GM23248 (cell line): ENCODE data around the gene MAP3K21. TPM values are rescaled to one million over a fixed set of nuclear protein-coding genes. Genes with fewer than 3 reads are reported as not detected.

Experiments used
- DNase-seq: peaks from one replicate; pipeline ENCODE4 v3.0.0-alpha.2; 2015
- H2AFZ ChIP-seq: fragments of 200-600 bp; sonication (generic); 2 replicates; pipeline ENCODE4 v1.6.1; 2016; ENCODE audit warnings: antibody characterized with exemption
- H3F3A ChIP-seq: fragments of 200-600 bp; sonication (generic); 2 replicates; pipeline ENCODE4 v1.6.1; 2016; ENCODE audit warnings: mild to moderate bottlenecking, antibody characterized with exemption, mixed run types; ENCODE audit not compliant: insufficient read depth
- H3K27ac ChIP-seq: fragments of 200-600 bp; sonication (generic); 2 replicates; pipeline ENCODE4 v1.5.1; 2016; ENCODE audit warnings: mild to moderate bottlenecking
- H3K27me3 ChIP-seq: fragments of 200-600 bp; sonication (generic); replicated peaks from 2 replicates; pipeline ENCODE4 v1.6.1; 2016; ENCODE audit warnings: mild to moderate bottlenecking; ENCODE audit not compliant: insufficient read depth
- H3K36me3 ChIP-seq: fragments of 200-600 bp; sonication (generic); 2 replicates; pipeline ENCODE4 v1.6.1; 2016; ENCODE audit warnings: low read depth, mild to moderate bottlenecking
- H3K4me1 ChIP-seq: fragments of 200-600 bp; sonication (generic); 2 replicates; pipeline ENCODE4 v1.6.1; 2016; ENCODE audit warnings: mild to moderate bottlenecking; ENCODE audit not compliant: insufficient read depth
- H3K4me2 ChIP-seq: fragments of 200-600 bp; sonication (generic); one replicate; pipeline ENCODE4 v1.6.1; 2016; ENCODE audit warnings: mild to moderate bottlenecking; ENCODE audit not compliant: unreplicated experiment
- H3K4me3 ChIP-seq: fragments of 200-600 bp; sonication (generic); 2 replicates; pipeline ENCODE4 v1.5.1; 2016; ENCODE audit warnings: mild to moderate bottlenecking
- H3K79me2 ChIP-seq: fragments of 200-600 bp; sonication (generic); 2 replicates; pipeline ENCODE4 v1.6.1; 2016; ENCODE audit warnings: mild to moderate bottlenecking; ENCODE audit not compliant: insufficient read depth
- H3K9ac ChIP-seq: fragments of 200-600 bp; sonication (generic); 2 replicates; pipeline ENCODE4 v1.6.1; 2016; ENCODE audit warnings: mild to moderate bottlenecking
- H3K9me2 ChIP-seq: fragments of 200-600 bp; sonication (generic); 2 replicates; pipeline ENCODE4 v1.6.1; 2016; ENCODE audit warnings: mixed run types, mild to moderate bottlenecking, moderate library complexity; ENCODE audit not compliant: insufficient read depth
- H3K9me3 ChIP-seq: fragments of 200-600 bp; sonication (generic); one replicate; pipeline ENCODE4 v1.6.1; 2017; ENCODE audit warnings: low read depth
- H4K20me1 ChIP-seq: fragments of 200-600 bp; sonication (generic); 2 replicates; pipeline ENCODE4 v1.6.0; 2016; ENCODE audit not compliant: insufficient read depth
- EZH2 ChIP-seq: fragments of 200-600 bp; sonication (generic); IDR thresholded peaks from 2 replicates; pipeline ENCODE4 v1.6.1; 2018; ENCODE audit warnings: antibody characterized with exemption, mild to moderate bottlenecking; ENCODE audit not compliant: insufficient read depth, poor library complexity, severe bottlenecking
- EZH2phosphoT487 ChIP-seq: fragments of 200-600 bp; sonication (generic); IDR thresholded peaks from 2 replicates; pipeline ENCODE4 v1.6.1; 2018; ENCODE audit warnings: antibody characterized with exemption, moderate library complexity, mild to moderate bottlenecking, low read depth; ENCODE audit not compliant: insufficient read depth
- WGBS, 2 experiments: methylation state at CpG; one replicate each; pipeline ENCODE4 v1.1.6; 2015 to 2017; ENCODE audit warnings: low lambda C conversion rate in 2 of 2, low coverage in 1 of 2; ENCODE audit errors: missing lambda C conversion rate in 2 of 2; 5-methylcytosine and 5-hydroxymethylcytosine counted together
- in situ Hi-C: fragments of 300-500 bp; cut with MboI; formaldehyde crosslinking; loops from 2 replicates; pipeline ENCODE4 v1.15.0; 2020
- polyA plus RNA-seq: library from polyadenylated mRNA; unstranded; fragments of >200 nt; fragmentation: Nextera tagmentation; extraction: Ambion mirVana; gene quantifications from 2 replicates; pipeline ENCODE4 v1.2.1, GENCODE V29; 2016
- total RNA-seq: library from RNA; depleted of rRNA; stranded (reverse); fragments of >200 nt; shearing (Covaris generic); gene quantifications from 2 replicates; pipeline ENCODE4 v1.2.3, GENCODE V29; 2014

Gene MAP3K21
- total and polyA plus RNA-seq, 2 experiments from 2014 or later = 0.03 TPM; not detected in 1

DNA sequence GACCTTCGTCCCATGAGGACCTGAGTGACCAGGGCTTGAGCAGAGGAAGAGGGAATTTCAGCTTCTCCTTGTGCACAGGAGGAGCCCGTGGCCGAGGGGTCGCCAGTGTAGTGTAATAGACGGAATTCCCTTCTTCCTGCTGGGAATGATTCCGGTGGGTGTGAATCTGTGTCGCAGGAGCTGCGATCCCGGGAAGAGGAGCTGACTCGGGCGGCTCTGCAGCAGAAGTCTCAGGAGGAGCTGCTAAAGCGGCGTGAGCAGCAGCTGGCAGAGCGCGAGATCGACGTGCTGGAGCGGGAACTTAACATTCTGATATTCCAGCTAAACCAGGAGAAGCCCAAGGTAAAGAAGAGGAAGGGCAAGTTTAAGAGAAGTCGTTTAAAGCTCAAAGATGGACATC, 34.4 kb downstream of the MAP3K21 start:
- no peak overlapping the region for H3K27ac ChIP-seq
- H3K79me2 ChIP-seq = no peaks in the 10 kb centered on the region
- H3K9ac ChIP-seq = no peak overlapping the region
- H4K20me1 ChIP-seq = no peaks in the 10 kb centered on the region
- no peaks in the 10 kb centered on the region; the same call in 1 of the 2 replicates for H3K27me3 ChIP-seq
- H3K4me2 ChIP-seq = no peak overlapping the region
- TF ChIP-seq EZH2phosphoT487 = no peak
- TF ChIP-seq EZH2 = no peak
- no peaks in the 10 kb centered on the region for H3K36me3 ChIP-seq
- no peaks in the 10 kb centered on the region for H3K4me1 ChIP-seq
- 43 to 53% methylated on average over 18 to 19 of the region's 19 CpGs for WGBS, 2 experiments
- H2AFZ ChIP-seq = no peak overlapping the region
- in situ Hi-C loops = no loop called here
- DNase-seq = no peak
- no peaks in the 10 kb centered on the region for H3K9me3 ChIP-seq
- H3K9me2 ChIP-seq = no peaks in the 10 kb centered on the region
- H3F3A ChIP-seq = no peaks in the 10 kb centered on the region
- H3K4me3 ChIP-seq = no peak overlapping the region

DNA sequence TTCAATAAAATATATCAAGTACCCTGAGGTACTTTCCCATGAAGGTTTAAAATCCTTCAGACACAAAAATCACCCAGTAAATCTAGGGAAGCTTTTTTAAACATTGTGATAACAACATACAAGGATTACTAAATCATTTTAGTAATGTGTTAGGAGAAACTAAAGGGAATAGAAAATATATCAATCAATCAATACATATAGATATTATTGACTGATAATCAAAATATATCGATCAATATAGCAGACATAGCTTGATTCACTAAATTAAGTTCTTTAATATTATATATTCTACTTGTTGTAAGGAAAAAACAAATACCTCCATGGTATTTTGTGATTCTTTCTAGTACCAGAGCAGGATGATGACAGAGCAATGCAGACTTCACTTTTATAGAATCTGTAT, 35.2 kb downstream of the MAP3K21 start:
- no peak overlapping the region for H3K4me3 ChIP-seq
- in situ Hi-C loops = no loop called here
- H3K9me3 ChIP-seq = no peaks in the 10 kb centered on the region
- H4K20me1 ChIP-seq = no peaks in the 10 kb centered on the region
- no peaks in the 10 kb centered on the region; the same call in 1 of the 2 replicates for H3K27me3 ChIP-seq
- H3K4me1 ChIP-seq = no peaks in the 10 kb centered on the region
- H3K27ac ChIP-seq = no peak overlapping the region
- H3K9ac ChIP-seq = no peak overlapping the region
- H3K79me2 ChIP-seq = no peaks in the 10 kb centered on the region
- no peaks in the 10 kb centered on the region for H3K9me2 ChIP-seq
- H2AFZ ChIP-seq = no peak overlapping the region
- no peak for DNase-seq
- no peak overlapping the region for H3K4me2 ChIP-seq
- H3K36me3 ChIP-seq = no peaks in the 10 kb centered on the region
- WGBS, 2 experiments = 79 to 96% methylated on average over 1 of the region's 1 CpG
- TF ChIP-seq EZH2 (no peak), EZH2phosphoT487 (no peak)
- H3F3A ChIP-seq = no peaks in the 10 kb centered on the region

DNA sequence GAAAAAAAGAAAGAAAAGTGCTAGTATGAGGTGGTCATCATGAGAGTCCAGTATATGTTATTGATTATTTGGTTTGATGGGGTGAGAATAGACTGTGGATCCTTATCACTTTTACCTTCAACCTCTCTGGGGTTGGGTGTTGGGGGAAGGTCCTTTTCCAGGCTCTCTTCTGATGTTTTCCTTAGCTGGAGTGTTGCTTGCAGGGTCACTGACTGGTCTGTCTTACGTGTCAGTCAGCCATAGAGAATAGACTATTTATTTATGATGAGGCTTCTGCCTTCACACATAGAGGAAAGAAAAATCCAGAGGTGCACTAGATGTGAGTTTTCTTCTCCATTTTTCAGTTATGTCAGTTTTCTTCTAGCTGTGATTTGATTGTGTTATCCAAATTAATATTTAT, 36.5 kb downstream of the MAP3K21 start:
- Histone ChIP-seq H3K4me1 (no peaks in the 10 kb centered on the region), H3K27me3 (no peaks in the 10 kb centered on the region; the same call in 1 of the 2 replicates), H3F3A (no peaks in the 10 kb centered on the region), H3K4me2 (no peak overlapping the region), H3K27ac (no peak overlapping the region), H3K9ac (no peak overlapping the region), H3K9me2 (no peaks in the 10 kb centered on the region), H3K4me3 (no peak overlapping the region), H3K36me3 (no peaks in the 10 kb centered on the region), H4K20me1 (no peaks in the 10 kb centered on the region), H2AFZ (no peak overlapping the region), H3K9me3 (no peaks in the 10 kb centered on the region), H3K79me2 (no peaks in the 10 kb centered on the region)
- in situ Hi-C loops = no loop called here
- TF ChIP-seq EZH2 (no peak), EZH2phosphoT487 (no peak)
- WGBS, 2 experiments = 23 to 36% methylated on average over 1 of the region's 1 CpG
- DNase-seq = no peak

DNA sequence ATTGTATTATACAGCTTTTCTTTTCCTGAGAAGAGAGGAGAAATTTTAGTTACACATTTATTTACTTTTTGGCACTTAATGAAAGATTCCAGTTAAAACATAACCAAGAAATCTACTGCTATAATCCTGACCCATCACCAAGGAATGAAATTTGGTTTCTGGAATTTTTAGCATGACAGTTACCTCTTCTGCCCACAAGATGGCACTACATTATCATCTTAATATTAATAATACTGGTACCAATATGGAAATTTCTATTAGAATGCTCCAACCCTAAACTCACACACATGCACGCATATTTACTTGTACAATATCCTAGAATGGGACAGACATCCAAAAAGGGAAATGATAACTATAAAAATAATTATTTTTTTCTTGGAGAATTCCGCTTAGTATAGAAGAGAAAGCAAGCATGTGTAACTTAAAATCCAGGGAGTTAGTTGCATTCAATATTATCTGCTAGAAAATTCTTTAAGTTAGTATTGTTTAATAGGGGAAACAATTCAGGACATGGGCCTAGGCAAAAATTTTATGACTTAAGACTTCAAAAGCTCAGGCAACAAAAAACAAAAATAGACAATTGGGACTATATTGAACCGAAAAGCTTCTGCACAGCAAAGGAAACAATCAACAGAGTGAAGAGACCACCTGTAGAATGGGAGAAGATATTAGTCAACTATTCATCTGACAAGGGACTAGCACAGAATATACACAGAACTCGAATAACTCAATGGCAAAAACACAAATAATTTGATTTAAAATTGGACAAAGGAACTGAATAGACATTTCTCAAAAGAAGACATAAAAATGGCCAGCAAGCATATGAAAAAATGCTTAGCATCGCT, 37.4 kb downstream of the MAP3K21 start:
- H2AFZ ChIP-seq = no peak overlapping the region
- WGBS, 2 experiments = 51 to 58% methylated on average over 5 of the region's 5 CpGs
- H3K9ac ChIP-seq = no peak overlapping the region
- no peaks in the 10 kb centered on the region for H4K20me1 ChIP-seq
- H3K79me2 ChIP-seq = no peaks in the 10 kb centered on the region
- H3K36me3 ChIP-seq = no peaks in the 10 kb centered on the region
- no peaks in the 10 kb centered on the region for H3F3A ChIP-seq
- H3K9me2 ChIP-seq = no peaks in the 10 kb centered on the region
- H3K4me3 ChIP-seq = no peak overlapping the region
- in situ Hi-C loops = no loop called here
- H3K27ac ChIP-seq = no peak overlapping the region
- peak; percentile 47 for DNase-seq
- no peak overlapping the region for H3K4me2 ChIP-seq
- no peaks in the 10 kb centered on the region for H3K9me3 ChIP-seq
- H3K27me3 ChIP-seq = no peaks in the 10 kb centered on the region; the same call in 1 of the 2 replicates
- no peak for TF ChIP-seq EZH2phosphoT487
- no peak for TF ChIP-seq EZH2
- no peaks in the 10 kb centered on the region for H3K4me1 ChIP-seq
